A673 (cell line): ENCODE measurements around the gene CALN1. TPM values are rescaled to one million over a fixed set of nuclear protein-coding genes. Genes with fewer than 3 reads are reported as not detected.
"Not testable (repeated sequence)": the region's sequence is repeated elsewhere in the genome, so short reads cannot be mapped to it uniquely, and the experiment has no call there.

Experiments
- BruUV-seq: library from RNA; stranded (reverse); fragments of 400-500 nt; replicated peaks from 2 replicates; lab custom pipeline; 2021; lab: Mats Ljungman, UMichigan
- CTCF ChIA-PET: fragments of 300-600 bp; sonication (Branson Sonifier 250); formaldehyde crosslinking; loops from one replicate; lab custom pipeline; 2022; ENCODE audit warnings: antibody characterized with exemption; lab: Charles Lee
- POLR2A ChIA-PET: fragments of 300-600 bp; sonication (Branson Sonifier 250); formaldehyde crosslinking; loops from one replicate; lab custom pipeline; 2022; ENCODE audit warnings: antibody characterized with exemption; ENCODE audit not compliant: low non-redundant PET; lab: Charles Lee
- DNase-seq: peaks from one replicate; pipeline ENCODE4 v3.0.0-alpha.2; 2015; ENCODE audit warnings: low spot score
- H3K27ac ChIP-seq: fragments of 200-600 bp; sonication (generic); 2 replicates; pipeline ENCODE4 v1.5.1; 2016; ENCODE audit warnings: mixed run types, low read depth, mild to moderate bottlenecking, mixed read lengths, antibody characterized with exemption, low read length; ENCODE audit not compliant: poor library complexity, severe bottlenecking
- H3K27me3 ChIP-seq: fragments of 200-600 bp; sonication (generic); replicated peaks from 2 replicates; pipeline ENCODE4 v1.6.1; 2017; ENCODE audit warnings: mixed run types, low read depth, mild to moderate bottlenecking, mixed read lengths, antibody characterized with exemption, low read length; ENCODE audit not compliant: insufficient read depth, poor library complexity
- H3K36me3 ChIP-seq: fragments of 200-600 bp; sonication (generic); 2 replicates; pipeline ENCODE4 v1.6.1; 2016; ENCODE audit warnings: mixed run types, mild to moderate bottlenecking, mixed read lengths, antibody characterized with exemption, low read length; ENCODE audit not compliant: insufficient read depth, poor library complexity, severe bottlenecking
- H3K4me1 ChIP-seq: fragments of 200-600 bp; sonication (generic); 2 replicates; pipeline ENCODE4 v1.6.1; 2017; ENCODE audit warnings: mixed run types, mild to moderate bottlenecking, mixed read lengths, antibody characterized with exemption, low read length; ENCODE audit not compliant: insufficient read depth, poor library complexity, severe bottlenecking
- H3K4me3 ChIP-seq: fragments of 200-600 bp; sonication (generic); 2 replicates; pipeline ENCODE4 v1.5.1; 2016; ENCODE audit warnings: low read depth, mixed run types, mild to moderate bottlenecking, mixed read lengths, low read length; ENCODE audit not compliant: poor library complexity, severe bottlenecking
- H3K9me3 ChIP-seq: fragments of 200-600 bp; sonication (generic); 2 replicates; pipeline ENCODE4 v1.6.1; 2016; ENCODE audit warnings: mixed run types, low read depth, mild to moderate bottlenecking, mixed read lengths, antibody characterized with exemption, low read length; ENCODE audit not compliant: poor library complexity, severe bottlenecking
- EZH2 ChIP-seq: fragments of 200-600 bp; sonication (generic); IDR thresholded peaks from 2 replicates; pipeline ENCODE4 v1.6.1; 2017; ENCODE audit warnings: borderline replicate concordance, low read depth, mild to moderate bottlenecking, mixed read lengths, antibody characterized with exemption, low read length; ENCODE audit not compliant: poor library complexity, severe bottlenecking
- intact Hi-C: fragments of 100-400 bp; cut with micrococcal nuclease; formaldehyde crosslinking; loops from one replicate; pipeline ENCODE4 v1.10.0; 2022; ENCODE audit not compliant: unreplicated experiment
- total RNA-seq: library from RNA; stranded (reverse); gene quantifications from 2 replicates; pipeline ENCODE4 v1.2.3, GENCODE V29; 2021
- TF ChIP-seq, protein P1 (sequence below): fragments of 300-800, 200-600 bp; sonication (generic); conservative IDR thresholded peaks from 2 replicates; pipeline ENCODE4 v1.5.1; 2017; ENCODE audit warnings: low read depth, mild to moderate bottlenecking, antibody characterized with exemption, low read length, moderate library complexity, mixed read lengths

Gene CALN1
- total RNA-seq, 1 experiment from 2014 or later, result not detected

DNA sequence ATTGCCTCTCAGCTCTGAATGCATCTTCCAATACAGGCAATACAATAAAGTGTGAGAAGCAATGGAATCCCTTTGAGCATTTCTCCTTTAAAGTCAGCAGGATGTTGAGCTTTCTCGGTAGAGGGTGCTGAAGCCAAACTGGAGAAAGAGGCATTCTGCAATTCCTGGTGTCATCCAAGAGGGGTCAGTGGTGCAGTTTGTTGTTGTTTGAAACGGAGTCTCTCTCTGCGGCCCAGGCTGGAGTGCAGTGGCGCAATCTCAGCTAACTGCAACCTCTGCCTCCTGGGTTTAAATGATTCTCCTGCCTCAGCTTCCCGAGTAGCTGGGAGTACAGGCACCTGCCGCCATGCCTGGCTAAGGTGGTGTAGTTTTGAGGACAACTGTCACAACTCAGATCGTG lies 486.5 kb downstream of the CALN1 start:
- Histone ChIP-seq H3K9me3 (peaks cover 27% of the 10 kb centered on the region), H3K4me1 (no peaks in the 10 kb centered on the region), H3K27me3 (no peaks in the 10 kb centered on the region), H3K36me3 (no peaks in the 10 kb centered on the region), H3K27ac (no peak overlapping the region), H3K4me3 (no peak overlapping the region)
- no peak for DNase-seq
- intact Hi-C loops, result no loop called here
- ChIA-PET CTCF (no interaction called here), POLR2A (no interaction called here)
- BruUV-seq, result no TSS peak
- TF ChIP-seq, protein P1, sequence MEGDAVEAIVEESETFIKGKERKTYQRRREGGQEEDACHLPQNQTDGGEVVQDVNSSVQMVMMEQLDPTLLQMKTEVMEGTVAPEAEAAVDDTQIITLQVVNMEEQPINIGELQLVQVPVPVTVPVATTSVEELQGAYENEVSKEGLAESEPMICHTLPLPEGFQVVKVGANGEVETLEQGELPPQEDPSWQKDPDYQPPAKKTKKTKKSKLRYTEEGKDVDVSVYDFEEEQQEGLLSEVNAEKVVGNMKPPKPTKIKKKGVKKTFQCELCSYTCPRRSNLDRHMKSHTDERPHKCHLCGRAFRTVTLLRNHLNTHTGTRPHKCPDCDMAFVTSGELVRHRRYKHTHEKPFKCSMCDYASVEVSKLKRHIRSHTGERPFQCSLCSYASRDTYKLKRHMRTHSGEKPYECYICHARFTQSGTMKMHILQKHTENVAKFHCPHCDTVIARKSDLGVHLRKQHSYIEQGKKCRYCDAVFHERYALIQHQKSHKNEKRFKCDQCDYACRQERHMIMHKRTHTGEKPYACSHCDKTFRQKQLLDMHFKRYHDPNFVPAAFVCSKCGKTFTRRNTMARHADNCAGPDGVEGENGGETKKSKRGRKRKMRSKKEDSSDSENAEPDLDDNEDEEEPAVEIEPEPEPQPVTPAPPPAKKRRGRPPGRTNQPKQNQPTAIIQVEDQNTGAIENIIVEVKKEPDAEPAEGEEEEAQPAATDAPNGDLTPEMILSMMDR, result no peak
- TF ChIP-seq EZH2, result no peak

- H3K27ac ChIP-seq, H3K36me3 ChIP-seq, DNase-seq, H3K4me3 ChIP-seq, BruUV-seq, intact Hi-C loops, POLR2A ChIA-PET, CTCF ChIA-PET, H3K27me3 ChIP-seq, H3K4me1 ChIP-seq: not testable (repeated sequence)
- peaks cover 22% of the 10 kb centered on the region for H3K9me3 ChIP-seq
Observed at GRCh38 chr7:71914204-71914603, 497.9 kb downstream of the CALN1 start.

DNA sequence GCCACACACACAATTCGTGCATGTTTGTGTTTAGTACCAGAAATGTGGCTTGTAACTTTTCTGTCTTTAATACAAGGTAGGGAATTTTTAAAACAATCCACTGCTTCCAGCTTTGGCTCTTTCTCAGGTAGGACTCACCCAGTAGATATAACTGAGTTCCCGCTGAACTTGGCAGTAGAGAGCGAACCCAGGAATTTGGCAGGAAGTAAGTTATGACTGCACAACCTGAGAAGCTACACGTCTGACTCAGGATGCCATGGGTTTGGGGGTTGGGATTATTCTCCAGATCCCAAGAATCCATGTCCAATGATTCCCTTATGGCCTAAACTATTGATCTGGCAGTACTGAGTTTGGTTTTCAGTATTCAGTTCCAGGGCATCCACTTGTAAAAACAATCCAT lies 499.7 kb downstream of the CALN1 start:
- Histone ChIP-seq H3K36me3 (no peaks in the 10 kb centered on the region), H3K4me3 (no peak overlapping the region), H3K9me3 (peaks cover 29% of the 10 kb centered on the region), H3K27ac (no peak overlapping the region), H3K4me1 (no peaks in the 10 kb centered on the region), H3K27me3 (no peaks in the 10 kb centered on the region)
- POLR2A ChIA-PET, result no interaction called here
- intact Hi-C loops, result no loop called here
- no TSS peak for BruUV-seq
- CTCF ChIA-PET, result no interaction called here
- TF ChIP-seq, protein P1, result no peak
- TF ChIP-seq EZH2, result no peak
- DNase-seq, result no peak

DNA sequence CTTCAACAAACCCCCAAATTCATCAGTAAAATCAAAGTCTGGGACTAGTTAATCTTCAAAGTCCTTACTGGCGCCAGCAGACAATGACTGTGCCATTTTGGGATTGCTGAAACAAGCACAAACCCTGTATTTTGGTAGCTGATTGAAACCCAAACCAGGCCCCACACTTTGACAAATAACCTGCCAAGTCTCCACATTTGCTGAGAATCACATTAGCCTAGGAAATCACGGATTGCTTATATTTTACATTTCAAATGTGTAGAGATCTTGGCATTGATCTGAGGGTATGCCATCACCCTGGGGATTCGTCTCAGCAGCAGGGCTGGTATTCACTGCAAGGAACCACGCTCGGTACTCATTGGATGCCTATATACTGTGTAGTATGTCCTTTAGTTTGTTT lies 501.1 kb downstream of the CALN1 start:
- POLR2A ChIA-PET, result no interaction called here
- H3K9me3 ChIP-seq, result peaks cover 36% of the 10 kb centered on the region

More for the DNA sequence above, 501.1 kb downstream of the CALN1 start:
- no peak for TF ChIP-seq EZH2
- TF ChIP-seq, protein P1, result no peak
- Histone ChIP-seq H3K4me1 (no peaks in the 10 kb centered on the region), H3K27ac (no peak overlapping the region), H3K27me3 (no peaks in the 10 kb centered on the region), H3K36me3 (no peaks in the 10 kb centered on the region), H3K4me3 (no peak overlapping the region)
- no TSS peak for BruUV-seq
- DNase-seq, result no peak
- CTCF ChIA-PET, result no interaction called here
- intact Hi-C loops, result no loop called here
